Activated naive CD4-positive, alpha-beta T cell treated with anti-CD3 and anti-CD28 coated beads for 36 hours (primary cell): ENCODE measurements around the gene ABHD12B. TPM values are rescaled to one million over a fixed set of nuclear protein-coding genes. Genes with fewer than 3 reads are reported as not detected.
A peak's percentile ranks its signal among the peaks of the same experiment; 100 is the strongest.

ENCODE experiments used
- CTCF ChIA-PET: fragments of 350-600 bp; sonication (Branson Sonifier 250); formaldehyde crosslinking; loops from one replicate; lab custom pipeline; 2021; ENCODE audit warnings: antibody characterized with exemption; lab: Charles Lee
- DNase-seq: peaks from one replicate; pipeline ENCODE4 v3.0.0-alpha.2; 2020
- H3K27ac Mint-ChIP-seq: one replicate; pipeline ENCODE4 v1.8.0; 2021; ENCODE audit warnings: mild to moderate bottlenecking, mixed read lengths
- H3K27me3 Mint-ChIP-seq: one replicate; pipeline ENCODE4 v1.8.0; 2021; ENCODE audit warnings: low read depth, mixed read lengths
- H3K36me3 Mint-ChIP-seq: one replicate; pipeline ENCODE4 v1.8.0; 2021; ENCODE audit warnings: low read depth, mixed read lengths
- H3K4me1 Mint-ChIP-seq: one replicate; pipeline ENCODE4 v1.8.0; 2021; ENCODE audit warnings: low read depth, mixed read lengths
- H3K4me3 Mint-ChIP-seq: one replicate; pipeline ENCODE4 v1.8.0; 2021; ENCODE audit warnings: mild to moderate bottlenecking, moderate library complexity, mixed read lengths
- H3K9me3 Mint-ChIP-seq: one replicate; pipeline ENCODE4 v1.8.0; 2021; ENCODE audit warnings: mixed read lengths
- intact Hi-C: fragments of 100-400 bp; cut with micrococcal nuclease; formaldehyde crosslinking; loops from one replicate; pipeline ENCODE4 v1.15.1; 2023
- total RNA-seq, 2 experiments: library from RNA; stranded (reverse); gene quantifications; one replicate each; pipeline ENCODE4 v1.2.3, GENCODE V29; 2021

The ABHD12B gene
- total RNA-seq, 2 experiments from 2014 or later: not detected

GRCh38 chr14:50943261-50943942 is 71.5 kb downstream of the ABHD12B start:
- H3K27ac Mint-ChIP-seq: no peak overlapping the region
- CTCF ChIA-PET: no interaction called here
- H3K4me1 Mint-ChIP-seq: peaks cover 10% of the 10 kb centered on the region
- H3K27me3 Mint-ChIP-seq: peaks cover 32% of the 10 kb centered on the region
- intact Hi-C loops: loop anchor here (5.0 kb wide), 1 partner anchor 66 kb away; no protein-coding TSS in a partner anchor
- H3K9me3 Mint-ChIP-seq: no peaks in the 10 kb centered on the region
- peak overlapping the region; percentile 52 for H3K4me3 Mint-ChIP-seq
- no peak for DNase-seq
- H3K36me3 Mint-ChIP-seq: no peaks in the 10 kb centered on the region

- CTCF ChIA-PET: no interaction called here
- intact Hi-C loops: loop anchor here (5.0 kb wide), 1 partner anchor 67 kb away; no protein-coding TSS in a partner anchor
- peaks cover 10% of the 10 kb centered on the region for H3K4me1 Mint-ChIP-seq
- no peak within 1 kb of the TSS for H3K27ac Mint-ChIP-seq
- no peaks in the 10 kb centered on the region for H3K9me3 Mint-ChIP-seq
- peak; percentile 39 for DNase-seq
- H3K4me3 Mint-ChIP-seq: peak within 1 kb of the TSS; percentile 70
- H3K36me3 Mint-ChIP-seq: no peaks in the 10 kb centered on the region
- H3K27me3 Mint-ChIP-seq: peaks cover 32% of the 10 kb centered on the region
These were observed 72.2 kb downstream of the ABHD12B start, which contains the start of gene PYGL for GRCh38 chr14:50943943-50944646. PYGL (minus strand) TSS chr14:50944483; CDS start chr14:50944403, 80 bp downstream.

DNA sequence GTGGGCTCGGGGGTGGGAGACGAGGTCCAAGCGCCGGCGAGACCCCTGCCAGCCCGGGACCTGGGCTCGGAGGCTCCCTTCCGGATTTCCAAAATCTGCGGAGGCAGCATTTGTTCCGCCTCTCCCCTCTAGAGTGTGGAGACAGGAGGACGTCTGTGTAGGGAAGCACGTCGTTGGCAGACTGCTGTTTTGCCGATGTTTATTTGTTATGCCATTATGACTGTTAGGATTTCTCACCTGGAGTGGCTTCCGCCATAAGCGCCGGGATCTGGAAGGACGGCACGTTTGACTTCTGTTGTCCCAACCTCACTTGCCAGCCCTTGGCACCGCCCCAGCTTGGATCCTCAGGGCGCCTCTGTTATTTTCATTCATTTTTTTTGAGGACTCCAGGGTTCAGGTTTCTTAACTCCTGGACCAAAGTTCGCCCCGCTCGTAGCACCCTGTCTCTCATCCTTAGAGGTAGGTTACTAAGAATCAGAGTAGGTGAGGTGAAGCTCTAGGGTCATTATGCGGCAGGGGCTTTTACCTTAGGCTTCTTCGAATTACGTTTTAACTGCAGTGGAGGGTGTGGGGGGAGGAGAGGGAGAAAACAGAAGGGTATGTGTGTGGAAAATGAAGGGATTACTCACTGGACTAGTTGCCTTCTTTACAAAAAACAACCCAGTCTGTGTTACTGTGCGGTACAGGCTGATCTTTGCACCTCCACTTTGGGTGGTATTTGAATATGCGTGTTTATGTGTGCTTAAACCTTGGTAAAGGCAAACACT is 73.0 kb downstream of the ABHD12B start:
- H3K9me3 Mint-ChIP-seq: no peaks in the 10 kb centered on the region
- H3K4me3 Mint-ChIP-seq: peak overlapping the region; percentile 63
- H3K36me3 Mint-ChIP-seq: no peaks in the 10 kb centered on the region
- peak; percentile 27 for DNase-seq
- CTCF ChIA-PET: no interaction called here
- H3K27me3 Mint-ChIP-seq: peaks cover 32% of the 10 kb centered on the region
- H3K27ac Mint-ChIP-seq: no peak overlapping the region
- intact Hi-C loops: loop anchor here (5.0 kb wide), 1 partner anchor 68 kb away; no protein-coding TSS in a partner anchor
- peaks cover 10% of the 10 kb centered on the region for H3K4me1 Mint-ChIP-seq

- Mint-ChIP-seq H3K4me1 (peaks cover 10% of the 10 kb centered on the region), H3K27me3 (peaks cover 24% of the 10 kb centered on the region), H3K27ac (no peak overlapping the region), H3K9me3 (no peaks in the 10 kb centered on the region), H3K36me3 (no peaks in the 10 kb centered on the region), H3K4me3 (no peak overlapping the region)
- CTCF ChIA-PET: interaction anchor here (0.6 to 0.9 kb wide), 3 partner anchors 9 to 245 kb away, joined by 3 read pairs; no protein-coding TSS in a partner anchor
- intact Hi-C loops: no loop called here
- DNase-seq: no peak
These were observed 74.5 kb downstream of the ABHD12B start for GRCh38 chr14:50946234-50946935.

DNA sequence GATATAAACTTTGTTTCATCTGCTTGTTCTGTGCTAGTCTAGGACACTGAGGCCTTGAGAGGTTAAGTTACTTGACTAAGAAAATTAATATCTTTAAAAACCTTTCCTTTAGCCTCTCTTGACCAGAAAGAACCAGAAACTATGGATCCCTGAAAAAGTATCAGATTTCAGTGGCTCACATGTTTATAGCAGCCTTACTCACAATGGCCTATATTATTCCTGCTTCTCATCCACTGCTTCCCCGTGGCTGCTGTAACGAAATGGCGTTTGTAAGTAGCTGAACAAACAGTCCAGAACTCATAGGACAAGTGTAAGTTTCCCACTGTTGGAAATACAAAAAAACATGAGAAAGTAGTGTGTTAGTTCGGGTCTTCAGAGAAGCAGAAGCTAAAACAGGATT is 75.6 kb downstream of the ABHD12B start:
- no peak for DNase-seq
- Mint-ChIP-seq H3K9me3 (no peaks in the 10 kb centered on the region), H3K4me1 (peaks cover 10% of the 10 kb centered on the region), H3K27me3 (peaks cover 15% of the 10 kb centered on the region), H3K4me3 (no peak overlapping the region), H3K27ac (no peak overlapping the region), H3K36me3 (no peaks in the 10 kb centered on the region)
- intact Hi-C loops: no loop called here
- CTCF ChIA-PET: no interaction called here

GRCh38 chr14:50948205-50948604 is 76.4 kb downstream of the ABHD12B start:
- no peaks in the 10 kb centered on the region for H3K36me3 Mint-ChIP-seq
- intact Hi-C loops: no loop called here
- peaks cover 10% of the 10 kb centered on the region for H3K4me1 Mint-ChIP-seq
- CTCF ChIA-PET: interaction anchor here (0.9 kb wide), 1 partner anchor 9 kb away, joined by 5 read pairs; no protein-coding TSS in a partner anchor
- peaks cover 7% of the 10 kb centered on the region for H3K27me3 Mint-ChIP-seq
- H3K4me3 Mint-ChIP-seq: no peak overlapping the region
- H3K27ac Mint-ChIP-seq: no peak overlapping the region
- no peaks in the 10 kb centered on the region for H3K9me3 Mint-ChIP-seq
- DNase-seq: no peak

- no peak overlapping the region for H3K27ac Mint-ChIP-seq
- no peak overlapping the region for H3K4me3 Mint-ChIP-seq
- H3K36me3 Mint-ChIP-seq: no peaks in the 10 kb centered on the region
- H3K9me3 Mint-ChIP-seq: no peaks in the 10 kb centered on the region
- no peaks in the 10 kb centered on the region for H3K27me3 Mint-ChIP-seq
- no peak for DNase-seq
- peaks cover 6% of the 10 kb centered on the region for H3K4me1 Mint-ChIP-seq
- CTCF ChIA-PET: interaction anchor here (0.6 kb wide), 1 partner anchor 53 kb away, joined by 3 read pairs; no protein-coding TSS in a partner anchor
- intact Hi-C loops: no loop called here
These were observed 79.2 kb downstream of the ABHD12B start for GRCh38 chr14:50951032-50951431.

DNA sequence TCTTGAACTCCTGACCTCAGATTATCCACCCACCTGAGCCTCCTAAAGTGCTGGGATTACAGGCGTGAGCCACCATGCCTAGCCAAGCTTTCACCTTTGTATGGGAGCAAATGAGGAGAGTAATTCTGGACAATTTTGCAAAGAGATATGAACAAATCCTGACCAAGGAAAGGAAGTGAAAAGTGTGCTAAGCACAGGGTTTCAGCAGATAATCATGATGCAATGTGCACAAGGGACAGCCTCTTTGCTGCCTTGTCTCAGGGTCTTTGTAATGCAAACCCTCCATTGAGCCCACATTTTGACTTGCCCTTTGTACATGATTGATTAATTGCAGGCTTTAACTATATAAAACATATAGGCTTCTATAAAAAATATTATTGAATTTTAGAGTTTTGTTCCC is 81.6 kb downstream of the ABHD12B start:
- CTCF ChIA-PET: no interaction called here
- Mint-ChIP-seq H3K9me3 (no peaks in the 10 kb centered on the region), H3K4me3 (no peak overlapping the region), H3K36me3 (no peaks in the 10 kb centered on the region), H3K27ac (no peak overlapping the region), H3K4me1 (peaks cover 6% of the 10 kb centered on the region), H3K27me3 (no peaks in the 10 kb centered on the region)
- DNase-seq: no peak
- intact Hi-C loops: no loop called here

Other genes starting within 250 kb of the ABHD12B start
- 10 to 100 TPM; 12.7 to 13.5 TPM for gene SAV1, start 203.7 kb upstream of the ABHD12B start, total RNA-seq
- gene NIN, start 40.9 kb upstream of the ABHD12B start, total RNA-seq: 10 to 100 TPM; 56.9 to 57.9 TPM
- gene PYGL, start 72.4 kb downstream of the ABHD12B start, total RNA-seq: under 1 TPM; 0.37 to 0.38 TPM
- gene TRIM9, start 223.1 kb downstream of the ABHD12B start, total RNA-seq: 1 to 10 TPM in 1 of 2 experiments, under 1 TPM in 1; 0.76 to 1.1 TPM